ENCODE measurements around the gene NFX1. TPM values are rescaled to one million over a fixed set of nuclear protein-coding genes. Genes with fewer than 3 reads are reported as not detected.
A peak's percentile ranks its signal among the peaks of the same experiment; 100 is the strongest.

The NFX1 gene
- total and polyA plus RNA-seq, 12 donors: 14.5 to 44.1 (median 33.7) TPM

- no peak for DNase-seq
- no peaks in the 10 kb centered on the region for H3K9me3 ChIP-seq
- no peak for TF ChIP-seq CTCF (IDR thresholded peaks at IDR 0.05)
- peak overlapping the region; percentile 94 to 100 (median 98) for H3K27ac ChIP-seq
- H3K27me3 ChIP-seq: no peaks in the 10 kb centered on the region
- peak; percentile 44 to 75 (median 66) for ATAC-seq
- peak overlapping the region; percentile 59 to 94 (median 79) for H3K4me3 ChIP-seq
- H3K4me1 ChIP-seq: peaks cover 0 to 56% (median 43%) of the 10 kb centered on the region in 9 donors
- peaks cover 0 to 49% (median 4%) of the 10 kb centered on the region in 9 donors for H3K36me3 ChIP-seq
- intact Hi-C loops (cut with DNase I): loop anchor here in 7 of 10 donors (5.0 to 10.0 kb wide), 4 partner anchors 127 to 182 kb away; partner anchors contain the start of gene NOL6 (in 1 of the 7)
- 0 to 1% methylated on average over 14 of the region's 14 CpGs for WGBS, 2 donors
Measured at GRCh38 chr9:33289936-33290246, 425 bp upstream of the NFX1 start.

- DNase-seq (no peak), ATAC-seq (no peak)
- no peaks in the 10 kb centered on the region for H3K9me3 ChIP-seq
- WGBS, 2 donors: 12 to 13% methylated on average over 7 of the region's 7 CpGs
- H3K36me3 ChIP-seq: peaks cover 0 to 49% (median 13%) of the 10 kb centered on the region in 9 donors
- H3K4me1 ChIP-seq: peaks cover 0 to 65% (median 43%) of the 10 kb centered on the region in 9 donors
- TF ChIP-seq CTCF (IDR thresholded peaks at IDR 0.05): peak in 1 of 9 donors; percentile 8
- intact Hi-C loops (cut with DNase I): no loop called here
- no peaks in the 10 kb centered on the region for H3K27me3 ChIP-seq
- peak overlapping the region; percentile 94 to 100 (median 98) for H3K27ac ChIP-seq
- H3K4me3 ChIP-seq: peak overlapping the region; percentile 59 to 94 (median 79)
Measured at GRCh38 chr9:33291031-33291397, 698 bp downstream of the NFX1 start.

- peaks cover 0 to 54% (median 13%) of the 10 kb centered on the region in 9 donors for H3K36me3 ChIP-seq
- no peak for ATAC-seq
- TF ChIP-seq CTCF (IDR thresholded peaks at IDR 0.05): no peak
- peak overlapping the region in 3 of 10 donors; percentile 98 to 100 (median 99) for H3K27ac ChIP-seq
- DNase-seq: no peak
- no peaks in the 10 kb centered on the region for H3K9me3 ChIP-seq
- 86 to 91% methylated on average over 5 of the region's 5 CpGs for WGBS, 2 donors
- H3K27me3 ChIP-seq: no peaks in the 10 kb centered on the region
- H3K4me3 ChIP-seq: peak overlapping the region in 2 of 10 donors; percentile 81 to 94
- H3K4me1 ChIP-seq: peaks cover 2 to 72% (median 48%) of the 10 kb centered on the region in 9 donors
- intact Hi-C loops (cut with DNase I): no loop called here
Measured at GRCh38 chr9:33291901-33292300, 1.6 kb downstream of the NFX1 start.

- no peaks in the 10 kb centered on the region for H3K27me3 ChIP-seq
- WGBS, 2 donors: 88% methylated on average over 2 of the region's 2 CpGs
- no peaks in the 10 kb centered on the region for H3K9me3 ChIP-seq
- H3K4me3 ChIP-seq: no peak overlapping the region
- DNase-seq: no peak
- no peak for TF ChIP-seq CTCF (IDR thresholded peaks at IDR 0.05)
- no peak overlapping the region for H3K27ac ChIP-seq
- ATAC-seq: no peak
- intact Hi-C loops (cut with DNase I): no loop called here
- H3K4me1 ChIP-seq: peaks cover 9 to 83% (median 63%) of the 10 kb centered on the region in 9 donors
- H3K36me3 ChIP-seq: peaks cover 0 to 72% (median 13%) of the 10 kb centered on the region in 9 donors
Measured at GRCh38 chr9:33293782-33294181, 3.5 kb downstream of the NFX1 start.
